WERI-Rb-1 (cell line): ENCODE results near the gene MIPEP.

Experiments used
- DNase-seq: peaks from one replicate; pipeline ENCODE4 v3.0.0-alpha.2; 2020
- H3K27ac ChIP-seq: fragments of 250-450 bp; sonication (Bioruptor Pico); 2 replicates; pipeline ENCODE4 v1.5.1; 2020; ENCODE audit warnings: mild to moderate bottlenecking, moderate library complexity
- H3K27me3 ChIP-seq: fragments of 250-450 bp; sonication (Bioruptor Pico); 2 replicates; pipeline ENCODE4 v1.5.1; 2021; ENCODE audit warnings: mild to moderate bottlenecking, low read depth, moderate library complexity; ENCODE audit not compliant: insufficient read depth, severe bottlenecking
- H3K36me3 ChIP-seq: fragments of 250-450 bp; sonication (Bioruptor Pico); 2 replicates; pipeline ENCODE4 v1.5.1; 2020; ENCODE audit warnings: mild to moderate bottlenecking, moderate library complexity
- H3K4me3 ChIP-seq: 2 replicates; pipeline ENCODE4 v1.5.1; 2011; ENCODE audit warnings: low read depth, mild to moderate bottlenecking, control low read depth, low read length
- H3K9me3 ChIP-seq: fragments of 250-450 bp; sonication (Bioruptor Pico); 2 replicates; pipeline ENCODE4 v1.5.1; 2021; ENCODE audit warnings: mild to moderate bottlenecking, moderate library complexity; ENCODE audit not compliant: severe bottlenecking
- TF ChIP-seq, protein P1 (sequence below): IDR thresholded peaks from 2 replicates; pipeline ENCODE4 v1.5.1; 2011; ENCODE audit warnings: low read depth, mild to moderate bottlenecking, control low read depth, inconsistent platforms, low read length

Gene MIPEP

DNA sequence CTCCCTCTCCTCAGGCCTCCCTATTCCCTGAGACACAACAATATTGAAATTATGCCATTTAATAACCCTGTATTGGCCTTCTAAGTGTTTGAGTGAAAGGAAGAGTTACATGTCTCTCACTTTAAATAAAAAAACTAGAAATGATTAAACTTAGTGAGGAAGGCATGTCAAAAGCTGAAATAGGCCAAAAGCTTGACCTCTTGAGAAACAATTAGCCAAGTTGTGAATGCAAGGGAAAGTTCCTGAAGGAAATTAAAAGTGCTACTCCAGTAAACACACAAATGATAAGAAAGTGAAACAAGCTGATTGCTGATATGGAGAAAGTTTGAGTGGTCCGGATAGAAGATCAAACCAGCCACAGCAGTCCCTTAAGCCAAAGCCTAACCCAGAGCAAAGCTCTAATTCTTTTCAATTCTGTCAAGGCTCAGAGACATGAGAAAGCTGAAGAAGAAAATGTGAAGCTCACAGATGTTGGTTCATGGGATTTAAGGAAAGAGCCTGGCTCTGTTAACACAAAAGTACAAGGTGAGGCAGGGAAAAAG, 191.4 kb downstream of the MIPEP start:
- Histone ChIP-seq H3K27ac (no peak overlapping the region), H3K36me3 (no peaks in the 10 kb centered on the region), H3K4me3 (no peak overlapping the region), H3K27me3 (no peaks in the 10 kb centered on the region), H3K9me3 (no peaks in the 10 kb centered on the region)
- TF ChIP-seq, protein P1, sequence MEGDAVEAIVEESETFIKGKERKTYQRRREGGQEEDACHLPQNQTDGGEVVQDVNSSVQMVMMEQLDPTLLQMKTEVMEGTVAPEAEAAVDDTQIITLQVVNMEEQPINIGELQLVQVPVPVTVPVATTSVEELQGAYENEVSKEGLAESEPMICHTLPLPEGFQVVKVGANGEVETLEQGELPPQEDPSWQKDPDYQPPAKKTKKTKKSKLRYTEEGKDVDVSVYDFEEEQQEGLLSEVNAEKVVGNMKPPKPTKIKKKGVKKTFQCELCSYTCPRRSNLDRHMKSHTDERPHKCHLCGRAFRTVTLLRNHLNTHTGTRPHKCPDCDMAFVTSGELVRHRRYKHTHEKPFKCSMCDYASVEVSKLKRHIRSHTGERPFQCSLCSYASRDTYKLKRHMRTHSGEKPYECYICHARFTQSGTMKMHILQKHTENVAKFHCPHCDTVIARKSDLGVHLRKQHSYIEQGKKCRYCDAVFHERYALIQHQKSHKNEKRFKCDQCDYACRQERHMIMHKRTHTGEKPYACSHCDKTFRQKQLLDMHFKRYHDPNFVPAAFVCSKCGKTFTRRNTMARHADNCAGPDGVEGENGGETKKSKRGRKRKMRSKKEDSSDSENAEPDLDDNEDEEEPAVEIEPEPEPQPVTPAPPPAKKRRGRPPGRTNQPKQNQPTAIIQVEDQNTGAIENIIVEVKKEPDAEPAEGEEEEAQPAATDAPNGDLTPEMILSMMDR, result no peak
- DNase-seq, result no peak

DNA sequence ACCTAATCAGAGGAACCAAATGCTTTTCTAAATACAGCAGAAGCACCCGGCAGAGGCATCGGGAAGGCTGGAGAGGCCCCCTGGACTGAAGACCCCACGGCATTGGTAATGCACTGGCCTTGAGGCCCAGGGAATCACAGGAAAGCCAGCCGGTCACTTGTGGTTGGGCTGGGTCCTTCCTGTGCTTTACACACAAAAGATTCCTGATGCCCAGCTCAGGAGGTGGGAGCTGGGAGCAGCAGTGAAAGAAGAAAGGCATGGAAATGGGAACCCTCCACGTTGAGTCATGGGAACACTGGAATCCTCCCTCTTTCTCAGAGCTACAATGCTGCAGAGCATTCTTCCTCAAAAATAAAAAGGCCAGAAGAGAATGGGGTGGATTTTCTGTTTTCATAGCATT, 192.6 kb downstream of the MIPEP start:
- no peak overlapping the region for H3K27ac ChIP-seq
- H3K27me3 ChIP-seq, result no peaks in the 10 kb centered on the region
- H3K36me3 ChIP-seq, result no peaks in the 10 kb centered on the region
- no peak overlapping the region for H3K4me3 ChIP-seq
- no peaks in the 10 kb centered on the region for H3K9me3 ChIP-seq
- TF ChIP-seq, protein P1, result no peak
- no peak for DNase-seq

DNA sequence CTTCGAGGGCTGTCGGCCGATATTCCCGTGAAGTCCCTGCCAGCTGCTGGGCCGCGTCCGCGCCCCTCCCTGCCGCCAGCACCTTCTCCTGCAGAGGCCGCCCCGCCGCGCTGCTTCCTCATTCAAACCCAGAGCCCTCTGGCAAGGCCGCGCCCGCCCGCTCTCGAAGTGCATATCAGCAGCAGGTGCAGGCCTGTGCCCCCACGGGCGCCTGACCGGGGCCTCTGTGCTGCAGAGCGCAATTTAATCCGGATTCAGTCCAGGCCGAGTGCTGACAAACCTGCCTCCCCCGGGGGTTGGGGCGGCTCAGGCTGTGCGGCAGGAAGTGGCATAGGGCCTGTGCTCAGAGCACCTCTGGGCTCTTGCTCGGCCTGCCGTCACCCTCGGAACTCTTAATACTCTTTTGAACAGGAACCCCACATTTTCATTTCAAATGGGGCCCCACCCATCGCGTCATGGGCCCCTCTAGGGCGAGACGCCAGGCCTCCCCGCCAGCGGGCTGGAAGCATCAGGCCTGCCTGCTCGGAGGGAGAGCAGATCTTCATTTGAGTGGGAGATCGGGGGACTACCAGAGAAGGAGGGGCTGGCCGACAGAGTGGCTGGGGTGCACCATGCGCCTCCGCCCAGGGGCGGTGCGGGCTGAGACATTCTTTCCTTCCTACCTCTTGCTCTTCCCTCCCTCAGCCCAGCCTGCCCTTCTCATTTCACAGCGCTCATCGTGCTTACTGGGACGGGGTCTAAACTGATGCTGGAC, 193.3 kb downstream of the MIPEP start:
- Histone ChIP-seq H3K4me3 (no peak overlapping the region), H3K36me3 (no peaks in the 10 kb centered on the region), H3K27ac (no peak overlapping the region), H3K27me3 (no peaks in the 10 kb centered on the region), H3K9me3 (no peaks in the 10 kb centered on the region)
- DNase-seq, result peak; percentile 65
- TF ChIP-seq, protein P1, result no peak

DNA sequence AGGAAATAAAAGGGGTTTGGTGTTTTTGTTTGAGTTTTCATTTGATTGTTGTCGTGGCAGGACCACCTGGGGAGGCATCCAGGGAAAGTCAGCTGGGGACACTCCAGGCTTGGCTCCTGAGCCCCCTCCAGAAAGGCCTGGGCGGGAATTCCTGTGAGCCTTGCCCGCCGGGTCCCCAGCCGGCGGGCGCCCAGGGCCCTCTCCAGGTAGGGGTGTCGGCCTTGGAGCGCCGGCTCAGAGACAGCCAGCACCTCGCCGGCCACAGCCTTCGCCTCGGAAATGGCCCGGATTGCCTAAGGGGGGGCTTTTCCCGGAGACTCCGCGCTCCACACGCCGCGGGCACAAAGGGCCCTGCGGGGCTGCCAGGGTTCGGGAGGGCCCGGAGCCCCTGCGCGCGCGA, 194.0 kb downstream of the MIPEP start:
- TF ChIP-seq, protein P1, result no peak
- Histone ChIP-seq H3K4me3 (no peak overlapping the region), H3K27me3 (no peaks in the 10 kb centered on the region), H3K36me3 (no peaks in the 10 kb centered on the region), H3K27ac (no peak overlapping the region), H3K9me3 (no peaks in the 10 kb centered on the region)
- DNase-seq, result no peak

DNA sequence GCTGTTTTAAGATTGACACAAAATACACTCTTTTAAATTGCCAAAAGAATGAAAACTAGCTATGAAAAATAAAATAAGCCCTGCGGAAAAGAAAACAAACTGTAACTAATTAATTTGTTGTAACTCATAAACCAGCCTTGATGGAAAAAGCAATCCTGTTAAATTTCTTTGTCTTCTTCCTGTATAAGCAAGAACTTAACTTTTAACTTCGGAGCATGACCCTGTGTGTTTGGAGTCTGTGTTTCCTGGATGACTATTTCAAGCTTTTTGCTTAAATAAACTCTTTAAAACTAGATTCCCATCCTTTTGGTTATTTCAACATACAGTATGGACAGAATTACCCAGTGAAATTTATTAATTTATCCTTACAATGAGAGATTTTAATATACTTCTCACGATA, 196.4 kb downstream of the MIPEP start:
- no peak overlapping the region for H3K27ac ChIP-seq

More for the DNA sequence above, 196.4 kb downstream of the MIPEP start:
- TF ChIP-seq, protein P1, result no peak
- no peaks in the 10 kb centered on the region for H3K9me3 ChIP-seq
- no peak for DNase-seq
- H3K36me3 ChIP-seq, result no peaks in the 10 kb centered on the region
- H3K4me3 ChIP-seq, result no peak overlapping the region
- no peaks in the 10 kb centered on the region for H3K27me3 ChIP-seq
